NCI-H2107 (cell line): ENCODE data around the gene DHCR24.

Source experiments
- DNase-seq: peaks from one replicate; lab custom pipeline; 2025; lab: John Stamatoyannopoulos, UW

The DHCR24 gene

DNA sequence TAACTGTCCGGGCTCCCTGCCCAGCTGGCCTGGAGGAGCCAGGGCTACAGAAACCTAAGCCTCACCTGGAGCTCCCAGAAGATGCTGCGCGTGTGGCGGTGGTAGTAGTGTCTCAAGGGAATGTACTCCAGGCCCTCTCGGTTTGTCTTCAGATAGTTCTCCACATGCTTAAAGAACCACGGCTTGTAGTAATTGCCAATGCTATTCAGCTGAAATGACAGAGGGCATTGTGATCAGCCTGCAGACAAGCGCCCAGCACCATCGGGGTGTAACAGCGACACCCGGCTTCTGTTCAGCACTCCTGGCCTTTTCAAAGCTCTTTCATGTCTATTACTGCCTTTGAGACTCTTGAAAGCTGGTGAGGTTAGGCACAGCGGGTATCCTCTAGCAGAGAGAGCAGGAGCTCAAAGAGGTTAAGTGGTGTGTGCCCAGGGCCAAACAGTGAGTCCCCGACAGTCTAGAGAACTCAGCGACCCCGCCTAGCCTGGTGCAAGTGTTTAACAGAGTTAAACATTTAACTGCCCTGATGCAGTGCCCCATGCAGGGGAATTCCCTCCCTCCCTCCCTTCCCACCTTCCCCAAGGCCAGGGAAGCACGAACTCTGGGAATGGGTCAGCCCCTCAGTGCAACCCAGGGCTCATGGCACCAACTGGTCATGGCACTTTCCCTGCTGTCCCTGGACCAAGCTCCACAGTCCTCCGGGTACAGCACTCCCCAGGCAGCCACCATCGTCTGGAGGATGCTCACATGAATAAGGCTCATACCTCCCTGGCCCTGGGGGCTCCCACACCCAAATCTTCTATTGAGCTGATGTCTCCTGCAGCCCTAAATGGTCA is 21.5 kb downstream of the DHCR24 start:
- DNase-seq: no peak

DNA sequence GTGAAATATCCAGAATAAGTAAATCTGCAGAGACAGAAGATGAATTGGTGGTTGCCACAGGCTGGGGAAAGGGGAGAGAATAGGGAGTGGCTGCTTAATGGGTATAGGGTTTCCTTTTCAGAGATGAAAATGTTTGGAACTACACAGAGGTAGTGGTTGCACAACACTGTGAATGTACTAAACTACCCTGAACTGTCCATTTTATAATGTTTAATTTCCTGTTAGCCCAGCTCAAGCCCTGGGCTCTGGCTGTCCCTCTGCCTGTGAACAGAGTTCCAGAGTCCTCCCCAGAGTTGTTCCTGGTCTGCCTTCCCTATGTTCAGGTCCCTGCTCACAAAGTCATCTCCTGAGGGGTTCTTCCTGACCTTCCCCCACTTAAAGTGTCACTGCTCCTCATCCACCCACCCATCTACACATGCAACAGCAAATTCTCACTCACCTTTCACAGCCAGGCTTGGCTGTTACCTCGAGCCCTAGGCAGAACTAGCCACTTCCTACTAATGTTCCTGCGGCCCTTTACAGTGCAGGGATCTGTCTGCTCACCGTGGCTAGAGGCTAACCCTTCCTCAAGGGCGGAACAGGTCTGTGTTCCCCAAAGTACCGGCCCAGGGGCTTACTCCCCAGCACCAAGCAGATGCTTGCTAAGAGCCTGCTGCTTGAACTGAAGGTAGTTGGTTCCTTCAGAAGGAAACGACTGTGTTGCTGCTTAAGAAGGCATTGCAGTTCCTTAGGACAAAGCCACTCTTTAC is 22.4 kb downstream of the DHCR24 start:
- DNase-seq: no peak

DNA sequence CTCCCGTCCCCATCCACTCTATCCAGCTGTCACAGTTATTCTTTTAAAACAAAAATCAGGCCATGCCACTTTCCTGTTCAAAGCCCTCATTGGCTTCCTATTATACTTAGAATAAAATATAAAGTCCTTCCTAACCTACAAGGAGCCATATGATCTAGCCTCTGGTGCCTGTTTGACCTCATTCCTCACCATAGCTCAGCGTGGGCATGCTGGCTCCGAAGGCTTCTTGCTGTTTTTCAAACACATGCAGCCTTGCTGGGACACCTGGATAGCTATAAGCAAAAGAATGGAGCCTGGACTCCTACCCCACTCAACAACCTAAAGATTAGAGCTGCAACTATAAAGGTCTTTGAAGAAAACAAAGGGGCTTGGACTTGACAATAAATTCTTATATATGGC is 23.7 kb downstream of the DHCR24 start:
- no peak for DNase-seq

DNA sequence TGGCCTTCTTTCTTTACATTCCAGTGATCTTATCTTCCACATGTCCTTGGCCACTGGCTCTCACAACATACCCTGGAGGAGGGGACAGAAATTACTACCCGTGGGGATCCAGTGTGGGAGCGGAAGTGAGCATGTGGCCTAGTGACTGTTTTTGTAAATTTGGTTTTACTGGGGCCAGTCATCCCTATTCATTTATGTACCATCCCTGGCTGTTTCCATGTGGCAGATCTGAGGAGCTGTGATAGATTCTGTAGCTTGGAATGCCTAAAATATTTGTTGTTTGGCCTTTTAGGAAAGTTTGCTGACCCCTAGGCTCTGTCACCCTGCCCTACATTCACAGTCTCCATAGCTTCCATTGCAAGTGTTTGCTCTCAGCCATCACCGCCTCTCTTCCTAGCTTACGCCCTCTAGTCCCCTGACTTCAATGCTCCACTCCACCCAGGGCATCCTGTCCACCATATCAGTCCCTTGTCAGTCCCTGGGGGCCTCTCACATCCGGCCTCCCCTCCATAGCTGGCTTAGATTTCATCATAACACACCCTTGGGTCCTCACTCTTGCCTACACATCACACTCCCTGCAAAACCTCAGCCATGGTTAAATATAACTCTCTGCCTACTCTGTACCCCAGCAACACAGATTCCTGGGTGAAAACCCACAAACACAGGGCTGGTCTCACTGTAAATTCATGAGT is 25.8 kb downstream of the DHCR24 start:
- no peak for DNase-seq

DNA sequence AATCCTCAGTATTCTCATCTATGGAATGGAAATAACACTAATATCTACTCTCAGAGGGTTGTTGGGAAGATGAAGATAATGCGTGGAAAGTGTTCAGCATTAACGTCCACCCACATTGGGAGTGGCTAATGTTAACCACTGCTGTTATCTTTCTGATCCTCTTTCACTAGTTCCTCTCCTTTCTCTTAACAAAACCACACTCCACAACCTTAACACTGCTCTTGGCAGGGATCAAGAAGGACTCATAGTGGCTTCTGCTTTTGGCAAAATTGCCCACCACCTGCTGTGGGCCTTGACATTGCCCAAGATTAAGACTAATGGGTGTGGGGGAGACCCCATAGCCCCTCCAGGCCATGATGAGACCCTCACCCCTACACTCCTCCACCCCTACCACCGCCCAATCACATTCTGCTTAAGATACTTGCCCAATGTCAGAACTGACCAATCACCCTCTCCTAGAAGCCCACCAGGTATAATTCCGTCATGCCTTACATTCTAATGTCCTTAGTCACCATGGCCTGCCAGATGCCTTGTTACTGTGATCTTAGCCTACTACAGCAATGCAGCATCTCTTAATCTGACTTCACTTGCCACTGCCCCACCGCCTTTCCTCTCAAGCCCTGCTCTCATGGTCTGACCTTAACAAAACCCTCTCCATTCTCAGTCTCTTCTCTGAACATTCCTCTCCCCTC is 27.1 kb downstream of the DHCR24 start:
- DNase-seq: no peak

DNA sequence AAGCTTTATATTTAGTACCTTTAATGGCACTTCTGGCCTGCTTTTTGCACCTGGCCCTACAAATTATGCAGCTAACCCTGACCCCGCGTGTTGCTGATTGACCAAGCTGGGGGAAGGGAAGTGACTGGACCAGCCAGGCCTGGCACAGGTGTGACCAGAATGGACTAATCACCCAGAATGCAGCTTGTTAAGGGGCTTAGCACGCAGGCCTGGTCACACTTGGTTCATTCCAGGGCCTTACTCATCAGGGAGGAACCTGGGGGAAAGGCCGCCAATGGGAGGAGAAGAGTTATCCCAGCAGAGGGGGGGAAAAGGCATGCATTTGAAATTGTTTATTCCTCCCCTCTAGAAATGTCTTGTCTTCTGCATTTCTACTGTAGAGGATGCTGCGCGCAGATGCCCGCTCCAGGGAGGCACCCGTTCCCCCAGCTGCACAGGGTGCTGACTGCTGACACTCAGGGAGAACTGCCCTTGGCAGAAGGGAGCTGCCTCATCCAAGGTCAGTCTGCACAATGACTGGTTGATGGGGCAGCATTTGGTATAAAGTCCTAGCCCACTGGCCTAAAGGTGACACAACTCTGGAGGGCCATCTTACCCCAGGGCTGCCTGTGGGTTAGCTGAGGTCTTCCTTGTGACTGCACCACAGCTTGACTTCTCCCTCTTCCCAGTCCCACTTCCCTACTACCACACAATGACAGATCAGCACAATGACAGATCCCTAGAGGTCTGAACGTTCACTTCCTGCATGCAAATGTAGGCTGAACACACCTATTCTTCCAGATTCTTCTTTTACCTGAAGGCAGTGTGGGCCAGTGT is 29.0 kb downstream of the DHCR24 start:
- no peak for DNase-seq

GRCh38 chr1:54857141-54857540 is 29.9 kb downstream of the DHCR24 start:
- no peak for DNase-seq

DNA sequence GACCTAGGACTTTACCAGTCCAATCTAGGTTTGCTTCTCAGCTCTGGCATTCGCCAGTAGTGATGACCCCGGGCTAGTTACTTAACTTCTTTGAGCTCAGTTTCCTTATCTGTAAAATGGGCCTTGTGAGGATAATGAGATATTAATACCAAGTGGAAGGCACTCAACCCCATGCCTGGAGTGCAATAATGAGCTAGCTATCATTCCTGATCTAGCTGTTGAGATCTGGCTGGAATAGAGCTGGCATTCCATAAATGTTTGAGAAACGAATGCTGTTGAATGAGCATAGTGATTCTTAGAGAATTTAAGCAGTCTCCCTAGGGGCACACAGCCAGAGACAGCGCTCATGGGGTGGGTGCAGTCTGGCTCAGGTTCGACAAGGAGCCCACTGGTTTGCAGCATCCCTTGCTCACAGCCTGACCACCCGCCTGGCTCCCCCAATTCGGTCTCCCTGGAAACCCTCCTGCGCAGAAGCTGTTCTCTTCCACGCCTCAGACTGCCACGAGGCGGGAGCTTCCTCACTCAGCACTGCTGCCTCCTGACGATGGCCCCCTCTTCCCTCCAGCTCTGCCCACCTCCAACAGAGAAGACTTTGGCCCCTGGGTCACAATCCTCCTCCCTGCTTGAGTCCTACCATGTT is 32.5 kb downstream of the DHCR24 start:
- DNase-seq: no peak

- DNase-seq: no peak
Measured at GRCh38 chr1:54853793-54854370, 33.1 kb downstream of the DHCR24 start.

DNA sequence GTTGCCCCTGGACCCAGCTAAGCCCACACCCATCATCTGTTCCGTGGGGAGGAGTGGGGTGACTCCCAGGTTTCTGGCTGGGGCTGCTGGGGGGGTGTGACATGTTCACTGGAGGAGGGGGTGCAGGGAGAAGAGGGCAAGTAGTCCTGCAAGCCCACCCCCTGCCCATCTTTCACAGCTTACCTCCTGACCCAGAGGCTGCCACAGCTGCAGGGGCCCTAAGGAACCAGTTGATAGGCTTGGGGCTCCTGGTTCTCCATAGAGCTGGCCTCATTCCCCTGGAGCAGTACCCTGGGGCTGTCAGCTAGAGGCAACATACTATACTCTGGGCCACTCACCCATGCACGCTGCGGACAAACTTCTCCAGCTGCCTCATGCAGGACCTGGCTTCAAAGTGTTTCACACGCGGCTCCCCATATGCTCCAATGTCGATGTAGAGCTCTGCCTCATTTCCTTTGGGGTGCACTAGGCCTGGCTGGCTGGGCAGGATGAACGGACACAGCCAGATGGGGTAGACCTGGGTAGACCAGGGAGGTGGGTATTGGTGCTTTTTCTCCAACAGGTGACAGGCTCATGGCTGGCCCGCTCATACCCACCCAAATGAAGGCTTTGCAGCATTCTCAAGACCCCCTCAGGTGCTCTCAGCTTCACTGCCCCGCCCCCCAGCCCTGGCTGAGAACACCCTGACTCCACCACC is 33.8 kb downstream of the DHCR24 start:
- no peak for DNase-seq

DNA sequence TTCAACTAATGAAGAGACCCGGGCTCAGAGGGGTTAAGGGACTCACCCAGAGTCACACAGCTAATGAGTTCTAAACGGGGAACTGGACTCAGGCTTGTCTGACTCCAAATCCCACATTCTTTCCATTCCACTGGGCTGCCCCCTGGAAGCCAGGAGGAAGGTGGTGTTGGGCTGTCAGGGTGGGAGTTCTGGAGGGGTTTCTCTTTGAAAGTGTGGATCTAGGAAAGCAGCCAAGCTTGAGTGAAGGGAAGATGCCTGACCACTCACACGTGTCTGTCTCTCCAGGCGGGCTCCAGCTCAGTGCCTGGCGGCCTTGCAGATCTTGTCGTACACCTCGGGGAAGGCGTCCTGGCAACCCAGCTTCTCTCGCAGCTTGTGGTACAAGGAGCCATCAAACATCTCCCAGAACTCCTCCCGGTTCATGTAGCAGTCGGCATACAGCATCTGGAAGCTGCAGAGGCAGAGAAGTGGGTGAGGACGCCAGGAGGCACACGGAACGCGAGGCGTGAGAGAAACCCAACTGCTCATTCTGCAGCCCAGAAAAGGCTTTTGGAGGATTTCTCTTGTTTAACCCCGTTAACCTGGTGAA is 35.0 kb downstream of the DHCR24 start:
- DNase-seq: no peak

- no peak for DNase-seq
Measured at GRCh38 chr1:54851406-54851805, 35.6 kb downstream of the DHCR24 start.

- DNase-seq: no peak
Measured at GRCh38 chr1:54850737-54851136, 36.3 kb downstream of the DHCR24 start.

GRCh38 chr1:54850069-54850730 is 36.8 kb downstream of the DHCR24 start:
- DNase-seq: no peak

DNA sequence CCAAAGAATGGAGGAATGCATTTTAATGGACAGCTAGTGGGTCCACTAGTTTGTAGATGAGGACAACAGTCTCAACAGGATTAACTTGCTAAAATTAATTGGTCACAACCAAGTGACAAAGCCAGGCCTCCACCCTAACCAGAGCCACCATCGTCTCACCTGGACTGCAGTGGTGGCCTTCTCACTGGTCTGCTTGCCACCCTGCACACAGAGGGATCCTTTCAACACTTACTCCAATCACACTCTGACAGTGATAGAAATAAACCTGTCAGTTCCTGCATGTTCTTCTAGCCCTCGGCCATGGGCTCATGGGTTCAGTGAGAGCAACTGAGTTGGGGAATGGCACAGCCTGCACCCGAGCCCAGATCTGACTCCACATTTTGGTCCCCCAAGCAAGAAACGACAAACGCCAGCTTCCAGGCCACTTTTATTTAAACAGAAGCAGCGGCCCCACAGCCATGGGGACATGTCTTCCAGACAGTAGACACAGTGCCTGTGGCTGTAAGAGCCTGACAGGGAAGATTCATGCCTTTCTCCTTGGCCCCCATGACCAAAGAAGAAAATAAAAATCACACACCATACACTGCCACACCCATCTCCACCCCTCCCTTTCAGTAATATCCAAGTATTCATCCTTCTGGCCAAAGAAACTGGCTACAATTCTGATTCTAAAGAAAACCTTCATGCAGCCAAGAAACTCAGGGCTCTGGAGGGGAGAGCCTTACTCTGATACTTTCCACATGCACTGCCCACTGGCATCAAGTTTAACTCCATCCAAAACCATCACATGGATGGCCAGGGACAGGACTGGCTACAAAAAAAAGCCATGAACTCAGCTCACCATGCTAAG is 37.6 kb downstream of the DHCR24 start:
- DNase-seq: no peak

DNA sequence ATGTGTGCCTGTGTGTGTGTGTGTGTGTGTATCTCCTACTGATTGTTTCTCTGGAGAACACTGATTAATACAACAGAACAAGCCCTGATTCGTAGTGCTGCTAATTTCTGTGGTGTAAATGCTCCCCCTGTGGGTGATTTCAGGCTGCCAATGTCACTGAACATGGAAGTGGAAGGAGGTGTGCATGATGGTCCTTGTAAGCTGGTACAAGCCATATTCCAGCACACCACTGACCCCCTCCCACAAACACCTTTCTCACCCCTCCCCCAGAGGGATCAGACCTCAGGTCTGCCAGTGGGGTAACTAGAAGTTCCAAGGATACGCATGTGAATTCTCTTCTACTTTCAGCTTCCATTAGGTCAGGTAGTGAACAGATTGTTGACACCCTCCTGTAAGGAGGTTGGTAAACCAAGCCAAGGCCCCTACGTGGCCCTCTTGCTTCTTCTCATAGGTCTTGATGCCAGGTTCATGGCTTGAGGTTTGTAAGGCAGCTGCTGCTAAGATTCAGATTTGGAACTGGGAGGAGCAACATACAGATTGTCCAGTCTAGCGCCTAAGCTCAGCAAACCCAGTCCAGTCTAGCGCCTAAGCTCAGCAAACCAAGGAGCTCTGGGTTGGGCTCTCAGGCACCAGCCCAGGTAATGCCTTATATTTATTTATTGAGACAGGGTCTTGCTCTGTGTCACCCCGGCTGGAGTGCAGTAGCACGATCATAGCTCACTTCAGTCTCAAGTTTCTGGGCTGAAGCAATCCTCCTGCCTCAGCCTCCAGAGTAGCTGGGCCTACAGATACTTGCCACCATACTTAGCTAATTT is 38.7 kb downstream of the DHCR24 start:
- DNase-seq: no peak

- no peak for DNase-seq
Measured at GRCh38 chr1:54846716-54847284, 40.2 kb downstream of the DHCR24 start.
